Measurements from ENCODE around the gene TRIM73. TPM values are rescaled to one million over a fixed set of nuclear protein-coding genes. Genes with fewer than 3 reads are reported as not detected.
"Not testable (repeated sequence)": the region's sequence is repeated elsewhere in the genome, so short reads cannot be mapped to it uniquely, and the experiment has no call there.

The TRIM73 gene
- total RNA-seq, 1 donor from 2014 or later, result 14.8 TPM

GRCh38 chr7:75404663-75405062 is 9.2 kb downstream of the TRIM73 start:
- H3K4me1 Mint-ChIP-seq; H3K4me3 Mint-ChIP-seq; H3K36me3 Mint-ChIP-seq; H3K9me3 Mint-ChIP-seq; DNase-seq (ENCODE audit: low spot score in 2 of 2, unreplicated experiment in 2 of 2); H3K27ac Mint-ChIP-seq; H3K27me3 Mint-ChIP-seq (ENCODE audit: low read depth): not testable (repeated sequence)

- H3K27me3 Mint-ChIP-seq (ENCODE audit: low read depth); H3K9me3 Mint-ChIP-seq; H3K36me3 Mint-ChIP-seq; H3K4me1 Mint-ChIP-seq; H3K27ac Mint-ChIP-seq: not testable (repeated sequence)
- H3K4me3 Mint-ChIP-seq, result peak overlapping the region; percentile 63
- DNase-seq (ENCODE audit: low spot score in 2 of 2, unreplicated experiment in 2 of 2), result peak in 1 of 2 experiments; percentile 26
Measured at GRCh38 chr7:75409880-75410822, 14.7 kb downstream of the TRIM73 start.

DNA sequence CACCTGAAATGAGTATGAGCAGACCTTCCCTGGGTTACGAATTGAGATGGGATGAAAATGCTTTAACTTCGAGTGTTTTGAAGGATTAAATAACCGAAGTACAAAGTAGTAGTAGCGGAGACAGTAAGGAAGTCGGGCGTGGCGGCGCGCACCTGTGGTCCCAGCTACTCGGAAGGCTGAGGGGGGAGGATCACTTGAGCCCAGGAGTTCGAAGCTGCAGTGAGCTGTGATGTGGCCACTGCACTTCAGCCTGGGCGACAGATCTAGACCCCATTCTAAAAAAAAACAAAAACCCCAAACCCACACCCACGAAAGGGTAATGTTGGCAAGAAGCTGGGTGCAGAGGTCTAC is 15.4 kb downstream of the TRIM73 start:
- not testable (repeated sequence) for H3K4me1 Mint-ChIP-seq, H3K36me3 Mint-ChIP-seq

GRCh38 chr7:75414204-75414603 is 18.8 kb downstream of the TRIM73 start:
- H3K4me3 Mint-ChIP-seq; H3K4me1 Mint-ChIP-seq; DNase-seq (ENCODE audit: low spot score in 2 of 2, unreplicated experiment in 2 of 2); H3K27ac Mint-ChIP-seq; H3K9me3 Mint-ChIP-seq; H3K27me3 Mint-ChIP-seq (ENCODE audit: low read depth); H3K36me3 Mint-ChIP-seq: not testable (repeated sequence)

More for the DNA sequence above, 15.4 kb downstream of the TRIM73 start:
- not testable (repeated sequence) for H3K4me3 Mint-ChIP-seq; DNase-seq (ENCODE audit: low spot score in 2 of 2, unreplicated experiment in 2 of 2); H3K9me3 Mint-ChIP-seq; H3K27ac Mint-ChIP-seq; H3K27me3 Mint-ChIP-seq (ENCODE audit: low read depth)

DNA sequence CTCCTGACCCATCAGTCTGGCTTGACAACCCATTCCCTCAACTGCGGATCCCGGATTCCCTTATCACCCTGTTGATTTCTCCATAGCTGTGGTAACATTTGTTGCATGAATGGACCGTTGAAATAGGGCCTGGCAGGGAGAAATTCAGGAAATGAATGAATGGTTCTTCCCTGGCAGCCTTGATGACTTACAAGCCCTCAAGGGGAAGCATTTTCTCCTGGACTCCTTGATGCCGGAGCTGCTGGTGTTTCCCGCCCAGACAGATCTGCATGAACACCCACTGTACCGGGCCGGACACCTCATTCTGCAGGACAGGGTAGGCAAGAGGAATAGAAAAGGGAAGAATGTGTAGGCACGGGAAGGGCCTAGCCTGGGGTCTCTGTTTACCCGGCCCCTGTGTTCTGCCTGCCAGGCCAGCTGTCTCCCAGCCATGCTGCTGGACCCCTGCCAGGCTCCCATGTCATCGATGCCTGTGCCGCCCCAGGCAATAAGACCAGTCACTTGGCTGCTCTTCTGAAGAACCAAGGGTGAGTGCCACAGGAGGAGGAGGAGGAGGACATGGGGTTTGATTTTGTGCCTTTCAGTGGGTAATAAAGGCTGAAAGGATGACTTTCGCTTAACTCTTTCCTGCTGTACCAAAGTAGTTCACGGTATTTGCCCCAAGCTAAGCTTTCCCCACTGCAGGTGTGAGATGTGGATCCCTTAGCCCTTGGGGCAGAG is 19.4 kb downstream of the TRIM73 start:
- H3K9me3 Mint-ChIP-seq; H3K27me3 Mint-ChIP-seq (ENCODE audit: low read depth); H3K27ac Mint-ChIP-seq; DNase-seq (ENCODE audit: low spot score in 2 of 2, unreplicated experiment in 2 of 2); H3K36me3 Mint-ChIP-seq; H3K4me1 Mint-ChIP-seq; H3K4me3 Mint-ChIP-seq: not testable (repeated sequence)

GRCh38 chr7:75415428-75415817 is 20.0 kb downstream of the TRIM73 start:
- not testable (repeated sequence) for H3K9me3 Mint-ChIP-seq; H3K36me3 Mint-ChIP-seq; H3K27ac Mint-ChIP-seq; H3K4me1 Mint-ChIP-seq; DNase-seq (ENCODE audit: low spot score in 2 of 2, unreplicated experiment in 2 of 2); H3K27me3 Mint-ChIP-seq (ENCODE audit: low read depth); H3K4me3 Mint-ChIP-seq

- H3K9me3 Mint-ChIP-seq; H3K27ac Mint-ChIP-seq; H3K27me3 Mint-ChIP-seq (ENCODE audit: low read depth); H3K36me3 Mint-ChIP-seq; H3K4me3 Mint-ChIP-seq; H3K4me1 Mint-ChIP-seq; DNase-seq (ENCODE audit: low spot score in 2 of 2, unreplicated experiment in 2 of 2): not testable (repeated sequence)
Measured at GRCh38 chr7:75415829-75416373, 20.5 kb downstream of the TRIM73 start.

DNA sequence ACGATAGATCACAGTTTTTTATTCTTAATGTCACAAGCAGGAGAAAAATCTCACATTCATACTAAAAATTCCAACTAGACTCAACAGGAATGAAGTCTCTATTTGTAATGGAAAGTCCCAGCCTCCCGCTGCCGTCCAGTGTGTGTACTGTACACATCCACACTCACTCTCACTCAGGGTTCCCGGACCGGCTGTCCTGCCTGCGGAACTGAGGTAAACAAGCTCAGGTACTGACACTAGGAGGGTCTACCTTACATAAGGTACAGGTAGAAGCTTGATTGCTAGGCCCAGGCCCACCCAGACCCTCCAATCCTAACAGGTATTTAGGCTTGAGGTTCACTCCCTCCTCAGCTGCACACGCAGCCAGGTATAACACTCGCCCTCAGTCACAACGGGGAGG is 21.4 kb downstream of the TRIM73 start:
- H3K27me3 Mint-ChIP-seq (ENCODE audit: low read depth); H3K27ac Mint-ChIP-seq; H3K36me3 Mint-ChIP-seq; DNase-seq (ENCODE audit: low spot score in 2 of 2, unreplicated experiment in 2 of 2); H3K4me3 Mint-ChIP-seq; H3K4me1 Mint-ChIP-seq; H3K9me3 Mint-ChIP-seq: not testable (repeated sequence)

DNA sequence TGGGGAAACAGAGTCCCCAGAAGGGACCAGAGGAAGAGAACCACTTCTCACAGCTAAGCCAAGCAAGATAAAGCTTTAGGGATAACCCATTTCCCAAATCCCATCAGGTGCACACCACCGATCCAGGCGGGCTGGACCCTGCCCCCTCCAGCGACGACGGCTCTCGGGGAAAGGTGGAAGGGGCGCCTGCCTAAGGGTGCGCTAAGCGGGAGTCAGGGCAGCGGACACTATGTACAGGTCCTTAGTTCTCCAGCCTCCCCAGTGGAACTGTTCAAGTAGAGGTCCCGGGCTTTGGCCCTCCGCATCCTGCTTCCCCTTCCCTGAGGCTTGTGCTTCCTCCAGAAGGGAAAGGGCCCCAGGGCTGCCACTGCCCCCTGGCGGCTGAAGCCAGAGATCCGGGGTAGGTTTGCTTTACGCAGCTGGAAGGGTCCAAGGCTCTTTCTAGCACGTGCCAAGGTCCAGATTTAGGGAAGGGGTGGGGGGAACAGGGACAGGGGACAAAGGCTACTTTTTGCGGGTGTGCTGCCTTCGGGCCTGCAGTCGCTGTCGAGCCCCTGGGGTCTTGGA is 22.9 kb downstream of the TRIM73 start:
- not testable (repeated sequence) for DNase-seq (ENCODE audit: low spot score in 2 of 2, unreplicated experiment in 2 of 2)

DNA sequence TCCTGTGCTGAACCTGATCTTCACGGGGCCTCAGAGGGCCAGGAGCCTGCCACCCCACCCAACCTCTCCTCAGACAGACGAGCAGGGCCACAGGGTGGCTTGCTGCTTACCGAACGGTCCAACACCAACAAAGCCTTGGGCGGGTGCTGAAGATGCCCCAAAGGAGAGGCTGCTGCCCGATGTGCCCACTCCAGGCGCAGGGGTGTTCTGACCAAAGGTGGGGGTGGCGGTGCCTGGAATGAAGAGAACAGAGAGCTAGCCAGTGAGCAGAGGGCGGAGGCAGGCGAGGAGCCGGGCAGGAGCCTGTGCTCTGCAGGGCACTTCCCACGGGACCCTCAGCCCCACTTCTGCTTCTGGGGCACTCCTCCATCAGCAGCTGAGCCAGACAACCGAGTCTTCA is 23.8 kb downstream of the TRIM73 start:
- H3K27me3 Mint-ChIP-seq (ENCODE audit: low read depth); H3K27ac Mint-ChIP-seq; DNase-seq (ENCODE audit: low spot score in 2 of 2, unreplicated experiment in 2 of 2); H3K4me3 Mint-ChIP-seq; H3K4me1 Mint-ChIP-seq; H3K36me3 Mint-ChIP-seq; H3K9me3 Mint-ChIP-seq: not testable (repeated sequence)

More for the DNA sequence above, 22.9 kb downstream of the TRIM73 start:
- H3K4me3 Mint-ChIP-seq; H3K27me3 Mint-ChIP-seq (ENCODE audit: low read depth); H3K4me1 Mint-ChIP-seq; H3K36me3 Mint-ChIP-seq; H3K27ac Mint-ChIP-seq; H3K9me3 Mint-ChIP-seq: not testable (repeated sequence)

DNA sequence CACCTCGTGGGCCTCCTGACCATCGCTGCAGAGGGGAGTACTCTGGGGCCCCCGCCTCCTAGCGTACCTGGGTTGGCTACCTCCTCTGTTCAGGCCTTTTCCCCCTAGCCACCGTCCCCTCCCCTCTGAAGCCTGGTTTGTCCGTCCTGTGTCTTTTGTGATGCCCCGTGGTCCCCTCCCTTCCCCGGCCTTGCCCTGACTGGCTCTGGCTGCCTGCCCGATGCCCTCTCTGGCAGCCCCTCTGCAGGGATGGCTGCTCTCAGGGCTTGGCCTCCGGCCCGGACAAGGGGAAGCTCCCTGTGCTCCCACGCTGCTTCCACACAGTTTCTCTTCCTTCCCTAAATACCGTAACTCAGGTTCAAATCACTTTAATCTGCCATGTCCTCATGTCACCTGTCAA is 24.3 kb downstream of the TRIM73 start:
- not testable (repeated sequence) for H3K4me1 Mint-ChIP-seq; H3K27ac Mint-ChIP-seq; DNase-seq (ENCODE audit: low spot score in 2 of 2, unreplicated experiment in 2 of 2); H3K9me3 Mint-ChIP-seq; H3K27me3 Mint-ChIP-seq (ENCODE audit: low read depth); H3K4me3 Mint-ChIP-seq
- peaks cover 11% of the 10 kb centered on the region for H3K36me3 Mint-ChIP-seq

DNA sequence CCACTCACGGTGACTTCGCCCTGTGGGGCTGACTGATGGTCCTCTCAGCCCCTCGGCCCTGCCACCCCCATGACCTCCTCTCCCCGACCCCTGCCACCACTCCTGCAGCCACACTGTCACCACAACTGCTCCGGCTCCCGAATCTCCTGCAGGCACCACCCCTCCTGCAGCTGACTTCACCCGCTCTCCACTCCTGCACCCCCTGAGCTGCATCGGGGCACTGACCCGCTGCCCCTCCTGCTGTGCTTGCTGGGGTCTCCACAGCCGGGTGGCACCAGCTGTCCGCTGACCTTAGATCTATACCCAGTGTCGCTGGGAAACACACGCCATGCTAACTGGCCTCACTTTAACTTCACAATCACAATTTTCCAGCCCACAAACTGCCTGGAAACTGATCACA is 24.7 kb downstream of the TRIM73 start:
- H3K27ac Mint-ChIP-seq; H3K9me3 Mint-ChIP-seq; DNase-seq (ENCODE audit: low spot score in 2 of 2, unreplicated experiment in 2 of 2); H3K4me1 Mint-ChIP-seq; H3K4me3 Mint-ChIP-seq; H3K27me3 Mint-ChIP-seq (ENCODE audit: low read depth): not testable (repeated sequence)
- peaks cover 11% of the 10 kb centered on the region for H3K36me3 Mint-ChIP-seq

- H3K4me1 Mint-ChIP-seq; H3K27me3 Mint-ChIP-seq (ENCODE audit: low read depth): not testable (repeated sequence)
Measured at GRCh38 chr7:75421798-75422710, 26.6 kb downstream of the TRIM73 start.

More at GRCh38 chr7:75421798-75422710, 26.6 kb downstream of the TRIM73 start:
- not testable (repeated sequence) for H3K4me3 Mint-ChIP-seq; H3K27ac Mint-ChIP-seq; H3K9me3 Mint-ChIP-seq; DNase-seq (ENCODE audit: low spot score in 2 of 2, unreplicated experiment in 2 of 2)
- peaks cover 11% of the 10 kb centered on the region for H3K36me3 Mint-ChIP-seq

Data from mesothelial cell of epicardium (in vitro differentiated cells).